Right lobe of liver (tissue), 6 donors: ENCODE results near the gene MAML2. TPM values are rescaled to one million over a fixed set of nuclear protein-coding genes. Genes with fewer than 3 reads are reported as not detected.
A peak's percentile ranks its signal among the peaks of the same experiment; 100 is the strongest.

Experiments used
- ATAC-seq, 4 donors: fragments of 200-7000 bp; cut with Tn5 transposase; one replicate each; pipeline ENCODE4 v1.9.1; 2020; ENCODE audit warnings: mild to moderate bottlenecking in 4 of 4, moderate library complexity in 4 of 4
- DNase-seq, 3 donors: peaks; one replicate each; pipeline ENCODE4 v3.0.0-alpha.2; 2020
- H3K27ac ChIP-seq, 3 donors: fragments of 200-600 bp; one replicate each; pipeline ENCODE4 v1.8.0; 2022
- H3K27me3 ChIP-seq, 2 donors: fragments of 200-600 bp; one replicate each; pipeline ENCODE4 v1.8.0; 2022
- H3K36me3 ChIP-seq, 4 donors: fragments of 200-600 bp; sonication (generic) in 1 of 4; one replicate each; pipeline versions ENCODE4 v1.5.1 to v1.8.0; 2017 to 2022; ENCODE audit warnings: control low read depth in 1 of 4
- H3K4me1 ChIP-seq, 4 donors: fragments of 200-600 bp; sonication (generic) in 1 of 4; one replicate each; pipeline versions ENCODE4 v1.5.1 to v1.8.0; 2017 to 2022; ENCODE audit warnings: control low read depth in 1 of 4
- H3K4me3 ChIP-seq, 3 donors: fragments of 200-600 bp; one replicate each; pipeline ENCODE4 v1.8.0; 2022
- H3K9me3 ChIP-seq, 4 donors: fragments of 200-600 bp; sonication (generic) in 1 of 4; one replicate each; pipeline versions ENCODE4 v1.5.1 to v1.8.0; 2017 to 2022; ENCODE audit warnings: control low read depth in 1 of 4
- POLR2A ChIP-seq: fragments of 450-650 bp; IDR thresholded peaks from one replicate; pipeline ENCODE4 v1.6.1; 2017; ENCODE audit warnings: antibody characterized with exemption, mild to moderate bottlenecking
- WGBS: methylation state at CpG from one replicate; pipeline ENCODE4 v1.1.6; 2018; ENCODE audit warnings: low coverage, low lambda C conversion rate; ENCODE audit not compliant: insufficient coverage; ENCODE audit errors: missing lambda C conversion rate; 5-methylcytosine and 5-hydroxymethylcytosine counted together
- intact Hi-C, 2 donors: fragments of 100-400 bp; cut with DNase I; formaldehyde crosslinking; loops; one replicate each; pipeline versions ENCODE4 v1.11.2 to v1.14.1; 2022
- total RNA-seq, 6 experiments: library from RNA; depleted of rRNA in 2 of 6; stranded (reverse); fragments of >200 nt in 2 of 6; fragmentation: NEBNext Ultra II Directional in 3 of 6; extraction: Animal tissue kit (Norgen Biotek cat#: 25700) in 3 of 6; gene quantifications; one replicate each; pipeline versions ENCODE4 v1.1.0 to v1.2.4, GENCODE V29; 2016 to 2023
- TF ChIP-seq, protein P1 (sequence below), 4 donors: fragments of 200-600 bp in 3 of 4; fragments of 450-650 bp in 1 of 4; IDR thresholded peaks; one replicate each; pipeline versions ENCODE4 v1.5.1 to v1.8.0; 2016 to 2022; ENCODE audit warnings: antibody characterized with exemption in 4 of 4, mild to moderate bottlenecking in 2 of 4
- donor health status: DM: no; HTN: yes; CAD: no.
- donor health status: DM: no; HTN: no; CAD: no.
- donor health status: DM: no; HTN: no; CAD: no.
- donor health status: DM: no; HTN: yes; CAD: no.
- donor health status: DM: no; HTN: yes; CAD: no.

Gene MAML2
- total RNA-seq, 6 experiments from 2014 or later = 0.92 to 2.3 (median 1.9) TPM

DNA sequence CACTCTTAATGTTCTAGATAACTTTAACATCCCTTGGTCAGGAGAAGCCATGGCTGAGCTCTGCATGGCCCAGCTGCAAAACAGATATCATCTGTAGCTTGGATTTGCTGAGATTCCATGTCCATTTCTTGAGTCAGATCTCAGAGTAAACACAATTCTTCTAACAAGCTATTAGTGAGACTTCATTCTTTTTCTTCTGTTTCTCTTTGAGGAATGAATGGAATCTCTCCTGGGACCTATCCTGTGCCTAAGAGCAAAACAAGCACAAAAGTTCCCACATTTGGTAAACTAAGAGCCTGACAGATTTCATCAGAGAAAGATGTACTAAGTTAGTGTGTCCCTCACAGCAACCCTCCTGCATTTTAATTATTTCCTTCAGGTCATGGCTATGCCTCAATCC lies 142.8 kb downstream of the MAML2 start:
- Histone ChIP-seq H3K27me3 (no peaks in the 10 kb centered on the region), H3K4me1 (no peaks in the 10 kb centered on the region), H3K27ac (peak overlapping the region in 1 of 3 donors; percentile 5), H3K9me3 (no peaks in the 10 kb centered on the region), H3K36me3 (no peaks in the 10 kb centered on the region), H3K4me3 (no peak overlapping the region)
- no peak for ATAC-seq
- no peak for DNase-seq
- intact Hi-C loops = no loop called here
- TF ChIP-seq, protein P1, sequence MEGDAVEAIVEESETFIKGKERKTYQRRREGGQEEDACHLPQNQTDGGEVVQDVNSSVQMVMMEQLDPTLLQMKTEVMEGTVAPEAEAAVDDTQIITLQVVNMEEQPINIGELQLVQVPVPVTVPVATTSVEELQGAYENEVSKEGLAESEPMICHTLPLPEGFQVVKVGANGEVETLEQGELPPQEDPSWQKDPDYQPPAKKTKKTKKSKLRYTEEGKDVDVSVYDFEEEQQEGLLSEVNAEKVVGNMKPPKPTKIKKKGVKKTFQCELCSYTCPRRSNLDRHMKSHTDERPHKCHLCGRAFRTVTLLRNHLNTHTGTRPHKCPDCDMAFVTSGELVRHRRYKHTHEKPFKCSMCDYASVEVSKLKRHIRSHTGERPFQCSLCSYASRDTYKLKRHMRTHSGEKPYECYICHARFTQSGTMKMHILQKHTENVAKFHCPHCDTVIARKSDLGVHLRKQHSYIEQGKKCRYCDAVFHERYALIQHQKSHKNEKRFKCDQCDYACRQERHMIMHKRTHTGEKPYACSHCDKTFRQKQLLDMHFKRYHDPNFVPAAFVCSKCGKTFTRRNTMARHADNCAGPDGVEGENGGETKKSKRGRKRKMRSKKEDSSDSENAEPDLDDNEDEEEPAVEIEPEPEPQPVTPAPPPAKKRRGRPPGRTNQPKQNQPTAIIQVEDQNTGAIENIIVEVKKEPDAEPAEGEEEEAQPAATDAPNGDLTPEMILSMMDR (IDR thresholded peaks at IDR 0.05) = no peak

DNA sequence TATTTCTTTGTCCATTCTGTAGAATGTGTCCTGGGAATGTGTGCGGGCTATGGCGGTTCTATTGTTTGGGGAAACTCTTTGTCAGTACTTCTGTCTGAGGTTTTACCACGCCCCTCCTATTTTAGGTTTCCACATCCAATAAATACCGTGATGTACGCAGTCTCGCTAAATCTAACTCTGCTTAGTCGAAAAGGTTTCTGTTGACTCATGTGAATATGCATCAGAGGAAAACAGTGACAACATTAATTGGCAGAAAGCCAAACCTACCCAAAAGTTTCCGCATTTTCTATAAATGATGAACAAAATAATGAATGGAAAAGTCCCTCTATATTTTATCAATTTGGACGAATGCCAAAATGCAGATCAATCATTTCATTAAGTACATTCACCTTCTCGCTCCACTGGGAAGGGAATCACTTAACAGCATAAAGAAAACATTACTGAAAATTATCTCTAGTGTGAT lies 143.4 kb downstream of the MAML2 start:
- Histone ChIP-seq H3K27ac (peak overlapping the region in 2 of 3 donors; percentile 4 to 5), H3K27me3 (no peaks in the 10 kb centered on the region), H3K4me3 (no peak overlapping the region), H3K36me3 (no peaks in the 10 kb centered on the region), H3K4me1 (no peaks in the 10 kb centered on the region), H3K9me3 (no peaks in the 10 kb centered on the region)
- ATAC-seq (peak in 3 of 4 donors; percentile 21 to 67 (median 44)), DNase-seq (no peak)
- TF ChIP-seq, protein P1 (IDR thresholded peaks at IDR 0.05) = no peak
- TF ChIP-seq POLR2A = no peak
- 52% methylated on average over 10 of the region's 10 CpGs for WGBS
- intact Hi-C loops = no loop called here

DNA sequence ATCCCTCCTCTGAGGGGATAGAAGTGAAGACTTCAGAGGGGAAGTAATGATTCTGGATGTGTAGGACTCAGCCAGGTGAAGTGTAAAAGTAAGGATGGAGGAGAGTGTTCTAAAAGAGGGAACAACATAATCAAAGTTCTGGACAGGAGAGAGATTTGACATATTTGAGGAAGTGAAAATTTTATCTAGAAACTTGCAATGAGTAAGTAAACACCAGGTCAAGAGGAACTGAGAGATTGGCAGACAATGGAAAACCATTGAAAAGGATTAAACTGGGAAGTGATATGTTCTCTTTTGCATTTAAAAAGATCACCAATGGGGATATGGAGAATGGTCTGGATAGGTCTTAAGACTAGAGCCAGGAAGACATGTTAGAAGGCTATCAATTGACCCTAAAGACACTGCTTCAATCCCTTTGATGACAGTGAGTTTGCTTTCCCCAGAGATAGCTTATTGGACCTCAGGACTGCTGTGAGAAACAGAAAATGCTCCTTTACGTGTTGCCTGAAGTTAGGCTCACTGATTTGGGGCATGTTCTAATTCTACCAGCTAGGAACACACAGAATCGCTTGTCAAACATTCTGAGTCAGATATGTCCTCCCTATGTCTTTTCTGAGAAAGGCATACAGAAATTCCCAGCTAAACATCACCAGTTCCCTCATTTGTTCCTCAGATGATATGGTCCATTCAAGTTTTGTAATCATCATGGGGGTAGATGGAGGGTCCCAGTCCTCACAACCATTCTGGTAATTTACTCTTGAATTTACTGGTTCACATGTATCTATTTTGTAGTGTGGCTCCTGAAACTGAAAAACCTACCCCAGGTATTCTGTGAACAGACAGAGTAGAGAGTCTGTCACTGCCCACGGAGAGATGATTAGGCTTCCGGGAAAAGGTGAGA lies 144.9 kb downstream of the MAML2 start:
- 74% methylated on average over 4 of the region's 4 CpGs for WGBS
- no peaks in the 10 kb centered on the region for H3K27me3 ChIP-seq
- no peaks in the 10 kb centered on the region for H3K9me3 ChIP-seq
- no peak overlapping the region for H3K4me3 ChIP-seq
- H3K4me1 ChIP-seq = no peaks in the 10 kb centered on the region
- H3K36me3 ChIP-seq = no peaks in the 10 kb centered on the region
- TF ChIP-seq, protein P1 (IDR thresholded peaks at IDR 0.05) = no peak
- TF ChIP-seq POLR2A = no peak
- intact Hi-C loops = no loop called here
- H3K27ac ChIP-seq = no peak overlapping the region
- no peak for DNase-seq
- ATAC-seq = peak in 3 of 4 donors; percentile 39 to 58 (median 50)

DNA sequence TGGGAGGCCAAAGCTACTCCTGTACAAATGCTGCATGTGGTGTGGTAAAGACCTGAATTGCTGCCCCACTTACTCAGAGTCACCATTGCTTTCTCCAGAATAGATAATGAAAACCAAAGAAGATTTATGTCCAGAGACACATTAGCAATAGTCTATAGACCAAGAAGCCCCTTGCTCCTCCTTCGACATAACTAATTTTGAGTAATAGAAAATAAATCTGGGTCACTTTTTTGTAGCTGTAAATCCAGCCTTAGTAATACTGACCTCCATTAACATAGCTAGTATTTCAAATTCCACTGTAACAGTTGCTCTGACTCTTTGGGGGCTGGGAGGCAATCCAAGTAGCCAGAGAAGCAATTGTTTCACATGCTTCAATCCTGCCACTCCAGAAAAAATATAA lies 145.9 kb downstream of the MAML2 start:
- 50% methylated on average over 1 of the region's 1 CpG for WGBS
- no peaks in the 10 kb centered on the region for H3K9me3 ChIP-seq
- ATAC-seq (no peak), DNase-seq (no peak)
- intact Hi-C loops = no loop called here
- no peaks in the 10 kb centered on the region for H3K27me3 ChIP-seq
- H3K4me3 ChIP-seq = no peak overlapping the region
- no peaks in the 10 kb centered on the region for H3K36me3 ChIP-seq
- no peaks in the 10 kb centered on the region for H3K4me1 ChIP-seq
- no peak overlapping the region for H3K27ac ChIP-seq
- no peak for TF ChIP-seq POLR2A
- TF ChIP-seq, protein P1 (IDR thresholded peaks at IDR 0.05) = no peak
